Measurements from ENCODE around the gene ATP8A2.

ATP8A2 gene

DNA sequence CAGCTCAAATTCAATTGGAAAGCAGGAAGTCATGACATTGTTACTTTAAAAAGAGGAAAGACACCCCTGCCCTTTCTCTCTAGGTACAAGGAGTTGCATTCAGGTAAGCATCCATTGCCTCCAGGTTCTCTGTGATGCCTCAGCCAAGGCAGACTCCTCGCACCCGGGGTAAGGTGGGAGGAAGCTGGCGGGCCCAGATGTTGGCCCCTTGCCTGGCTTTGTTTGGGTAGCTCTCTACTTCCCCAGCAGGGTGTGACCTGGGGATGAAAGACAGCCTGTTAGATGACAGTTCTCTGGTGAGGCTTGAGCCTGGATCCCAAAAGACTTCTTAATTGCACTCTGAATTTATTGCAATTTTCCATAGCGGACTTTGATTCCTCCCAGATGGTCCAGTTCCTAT is 654.4 kb downstream of the ATP8A2 start:
- H3K27ac ChIP-seq: no peak overlapping the region
- TF ChIP-seq CTCF (conservative IDR thresholded peaks at IDR 0.05) (no peak), ZFX (IDR thresholded peaks at IDR 0.05) (no peak)

- TF ChIP-seq ZFX (IDR thresholded peaks at IDR 0.05): no peak
- TF ChIP-seq CTCF (conservative IDR thresholded peaks at IDR 0.05): no peak
- H3K27ac ChIP-seq: no peak overlapping the region
These were observed 657.9 kb downstream of the ATP8A2 start for GRCh38 chr13:26029581-26030136.

DNA sequence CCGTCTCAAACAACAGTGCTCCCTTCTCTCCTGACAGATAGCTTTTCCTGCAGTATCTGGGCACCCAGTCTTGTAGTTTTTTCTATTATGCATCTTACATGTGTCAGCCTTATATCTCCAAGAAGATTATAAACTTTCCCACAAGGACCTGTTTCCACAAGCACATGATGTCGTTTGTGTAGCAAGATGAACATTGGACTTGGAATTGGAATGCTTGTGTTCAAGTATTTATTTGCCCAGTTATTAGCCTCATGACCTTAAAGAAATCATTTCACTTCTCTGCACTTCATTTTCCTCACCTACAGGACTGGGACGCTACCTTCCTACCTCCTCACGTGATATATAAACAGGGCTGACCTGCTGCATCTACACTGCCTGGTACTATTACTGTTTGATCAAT is 658.6 kb downstream of the ATP8A2 start:
- H3K27ac ChIP-seq: no peak overlapping the region
- TF ChIP-seq ZFX (IDR thresholded peaks at IDR 0.05): no peak

GRCh38 chr13:26034018-26034417 is 662.2 kb downstream of the ATP8A2 start:
- TF ChIP-seq CTCF (conservative IDR thresholded peaks at IDR 0.05): no peak

DNA sequence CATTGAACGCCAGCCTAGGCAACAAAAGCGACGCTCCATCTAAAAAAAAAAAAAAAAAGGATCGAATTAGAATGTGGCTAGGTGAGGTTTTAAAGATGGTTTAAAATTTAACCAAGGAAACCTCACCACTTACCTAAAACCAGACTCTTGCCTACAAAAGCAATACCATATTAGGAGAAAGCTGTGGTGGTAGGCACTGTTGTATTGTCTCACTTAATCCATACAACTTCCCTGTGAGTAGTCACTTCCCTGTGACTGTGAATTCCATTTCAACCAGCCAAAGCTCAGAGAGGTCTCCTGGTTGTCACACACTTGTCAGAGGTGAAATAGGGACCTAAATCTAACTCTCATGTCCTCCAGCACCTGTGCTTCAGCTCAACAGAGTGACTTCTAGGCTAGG is 664.6 kb downstream of the ATP8A2 start:
- no peak overlapping the region for H3K27ac ChIP-seq
- TF ChIP-seq CTCF (conservative IDR thresholded peaks at IDR 0.05): no peak
- no peak for TF ChIP-seq ZFX (IDR thresholded peaks at IDR 0.05)

More at GRCh38 chr13:26034018-26034417, 662.2 kb downstream of the ATP8A2 start:
- H3K27ac ChIP-seq: no peak overlapping the region

GRCh38 chr13:26037302-26037701 is 665.5 kb downstream of the ATP8A2 start:
- TF ChIP-seq CTCF (conservative IDR thresholded peaks at IDR 0.05): peak; percentile 92
- no peak for TF ChIP-seq ZFX (IDR thresholded peaks at IDR 0.05)
- no peak overlapping the region for H3K27ac ChIP-seq

- no peak overlapping the region for H3K27ac ChIP-seq
- TF ChIP-seq ZFX (IDR thresholded peaks at IDR 0.05) (no peak), CTCF (conservative IDR thresholded peaks at IDR 0.05) (no peak)
These were observed 667.2 kb downstream of the ATP8A2 start for GRCh38 chr13:26038931-26039475.

DNA sequence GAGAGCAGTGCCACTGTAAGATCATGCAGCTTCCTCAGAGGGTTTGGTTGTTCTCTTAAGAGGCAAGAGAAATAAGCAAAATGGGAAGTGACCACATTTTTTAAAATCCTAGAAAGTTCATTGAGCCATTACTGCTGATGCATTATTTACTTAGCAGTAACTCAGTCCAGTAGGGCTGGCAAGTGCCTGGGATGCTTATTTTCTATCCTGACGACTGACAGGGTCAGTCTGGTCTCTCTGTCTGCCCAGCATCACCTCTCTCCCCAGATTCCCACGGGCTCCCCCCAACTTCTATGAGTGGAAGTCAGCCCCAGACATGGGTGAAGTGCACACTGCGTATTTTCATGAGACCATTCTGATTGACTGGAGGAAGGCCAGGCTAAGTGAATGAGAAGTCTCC is 669.7 kb downstream of the ATP8A2 start:
- no peak overlapping the region for H3K27ac ChIP-seq
- TF ChIP-seq CTCF (conservative IDR thresholded peaks at IDR 0.05) (no peak), ZFX (IDR thresholded peaks at IDR 0.05) (no peak)
